Testis (tissue), 2 donors: ENCODE data around the gene SPATA13.

ENCODE experiments used
- CTCF ChIP-seq, 3 experiments: fragments of 450-650 bp in 2 of 3; fragments of 200-600 bp in 1 of 3; sonication (generic) in 1 of 3; IDR thresholded peaks; one replicate each; pipeline ENCODE4 v1.5.1; 2016 to 2019; ENCODE audit warnings: antibody characterized with exemption in 3 of 3, mild to moderate bottlenecking in 2 of 3, moderate library complexity in 1 of 3
- POLR2A ChIP-seq: fragments of 450-650 bp; IDR thresholded peaks from one replicate; pipeline ENCODE4 v1.6.1; 2017; ENCODE audit warnings: antibody characterized with exemption, mild to moderate bottlenecking, moderate library complexity

- TF ChIP-seq CTCF (IDR thresholded peaks at IDR 0.05) = no peak
- TF ChIP-seq POLR2A = no peak
Measured at GRCh38 chr13:24338721-24339120, 178.2 kb downstream of the SPATA13 start.
